HuH-7 (cell line): ENCODE results near the gene MDM1.

Experiments
- DNase-seq: peaks from one replicate; pipeline ENCODE4 v3.0.0; 2011; ENCODE audit warnings: low spot score

Gene MDM1

DNA sequence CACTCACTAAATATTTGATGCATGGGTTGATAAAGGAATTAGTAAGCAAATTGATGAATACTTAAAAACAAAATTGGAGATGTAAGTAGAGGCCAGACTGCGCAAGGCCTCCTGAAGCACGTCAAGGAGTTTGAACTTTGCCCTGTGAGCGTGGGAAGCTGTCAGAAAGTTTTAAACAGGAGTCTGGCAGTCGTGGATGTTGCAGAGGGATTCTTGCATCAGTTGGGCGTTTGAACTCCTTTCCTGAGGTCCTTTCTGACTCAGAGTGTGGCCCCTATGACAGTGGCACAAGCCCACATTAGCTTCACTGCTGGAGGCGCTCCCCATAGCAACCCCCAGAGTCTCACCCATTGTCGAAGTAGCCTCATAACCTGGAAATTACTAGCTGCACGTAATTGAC is 60.8 kb downstream of the MDM1 start:
- no peak for DNase-seq

- DNase-seq: no peak
Measured at GRCh38 chr12:68270358-68270757, 61.8 kb downstream of the MDM1 start.

DNA sequence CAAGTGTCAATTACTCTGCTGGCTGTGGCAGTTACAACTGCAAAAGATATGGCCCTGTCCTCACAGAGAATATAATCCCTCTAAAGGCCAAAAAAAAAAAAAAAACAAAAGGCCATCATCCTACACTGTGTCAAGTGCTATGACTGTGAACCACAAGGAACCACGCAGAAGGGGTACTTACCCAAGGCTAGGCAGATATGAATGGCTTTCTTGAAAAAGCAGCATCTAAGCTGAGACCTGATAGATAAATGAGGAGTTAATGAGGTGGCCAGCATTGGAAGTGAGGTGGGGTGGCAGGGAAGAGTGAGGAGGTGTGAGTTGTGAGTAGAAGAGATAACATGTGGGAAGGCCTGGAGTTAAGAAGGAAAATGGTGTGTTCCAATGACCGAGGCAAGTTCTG is 62.4 kb downstream of the MDM1 start:
- DNase-seq: no peak

- DNase-seq: no peak
Measured at GRCh38 chr12:68268967-68269366, 63.2 kb downstream of the MDM1 start.

DNA sequence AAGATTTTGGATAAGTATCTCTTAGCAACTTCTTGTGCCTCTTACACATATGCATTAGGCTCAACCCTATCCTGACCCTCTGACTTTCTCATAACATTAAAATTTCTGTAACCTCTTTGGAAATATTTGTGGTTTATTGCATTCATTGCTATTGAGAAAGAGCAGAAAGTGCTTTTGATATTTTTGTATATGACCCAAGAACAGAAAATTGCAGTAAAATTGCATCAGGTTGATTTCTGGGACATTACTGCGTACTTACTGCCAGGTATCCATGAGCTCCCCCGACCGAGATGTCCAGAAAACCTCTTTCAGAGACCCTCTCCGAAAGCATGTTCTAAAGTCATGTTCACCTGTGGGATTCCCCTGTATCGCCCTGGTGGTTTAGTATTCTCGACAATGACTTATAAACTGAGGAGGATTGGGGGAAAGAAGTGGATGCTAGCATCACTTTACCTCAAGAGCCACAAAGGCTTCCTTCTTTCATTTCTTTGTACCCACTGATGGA is 64.2 kb downstream of the MDM1 start:
- no peak for DNase-seq

DNA sequence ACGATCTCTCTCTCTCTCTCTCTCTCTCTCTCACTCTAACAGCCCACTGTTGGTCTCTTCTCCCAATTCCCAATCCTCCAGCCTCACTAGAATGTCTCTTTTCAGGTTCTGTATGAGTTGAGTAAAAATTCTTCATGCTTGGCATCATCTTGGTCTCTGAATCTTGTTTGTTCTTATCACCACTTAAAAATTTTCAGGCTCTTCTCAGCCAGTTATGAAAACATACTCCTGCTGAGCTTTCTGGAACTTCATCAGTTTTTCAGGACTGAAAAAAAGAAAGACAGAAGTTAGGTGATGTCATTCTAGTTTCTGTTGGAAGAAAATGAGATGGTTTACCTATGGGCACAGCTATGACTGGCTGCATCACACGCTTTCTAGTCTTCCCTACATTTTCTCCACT is 67.3 kb downstream of the MDM1 start:
- DNase-seq: no peak

DNA sequence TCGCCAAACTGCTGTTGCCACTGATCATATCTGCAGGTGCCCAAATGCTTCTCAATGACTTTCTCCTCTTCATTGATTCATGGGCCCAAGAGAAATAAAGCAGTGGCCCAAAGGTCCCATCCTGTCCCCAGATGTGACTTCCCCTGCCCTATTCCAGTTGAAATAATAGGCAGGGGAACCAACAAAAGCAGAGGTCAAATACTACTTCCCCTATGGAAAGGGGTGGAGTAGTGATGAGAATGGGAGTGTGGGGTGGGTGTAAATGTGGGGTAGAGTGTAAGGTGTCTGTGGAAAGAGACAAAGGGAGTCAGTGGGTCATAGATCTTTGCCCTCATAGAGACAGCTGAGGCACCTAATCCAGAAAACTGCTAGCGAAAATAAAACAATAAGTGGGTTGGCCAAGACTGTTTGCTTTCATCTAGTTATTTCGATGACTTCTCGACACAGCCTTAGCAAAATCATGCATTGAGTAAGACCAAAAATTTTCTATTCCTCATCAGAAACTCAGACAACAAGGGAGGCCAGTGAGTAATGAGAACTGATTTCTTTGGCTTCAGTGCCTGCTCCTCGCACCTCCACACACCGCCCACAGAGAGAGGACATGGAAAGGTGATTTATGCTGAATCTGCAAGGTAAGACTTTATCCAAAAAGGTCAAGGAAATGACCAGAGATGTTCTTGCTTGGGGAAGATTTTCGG is 67.9 kb downstream of the MDM1 start:
- no peak for DNase-seq

- DNase-seq: no peak
Measured at GRCh38 chr12:68263366-68263765, 68.8 kb downstream of the MDM1 start.

DNA sequence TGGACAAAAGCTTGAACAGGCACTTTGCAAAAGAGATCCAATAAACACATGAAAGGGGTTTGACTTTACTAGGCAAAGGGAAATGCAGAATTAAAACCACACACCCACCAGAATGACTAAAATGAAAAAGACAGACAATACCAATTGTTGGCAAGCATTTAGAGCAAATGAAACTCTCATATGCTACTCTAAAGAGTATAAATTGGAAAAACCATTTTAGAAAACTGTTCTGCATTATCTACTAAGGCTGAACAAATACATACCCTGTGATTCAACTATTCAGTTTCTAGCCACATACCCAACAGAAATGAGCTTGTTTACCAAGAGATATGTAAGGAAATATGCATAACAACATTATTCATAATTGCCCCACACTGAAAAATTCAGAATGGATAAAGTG is 70.3 kb downstream of the MDM1 start:
- DNase-seq: no peak

DNA sequence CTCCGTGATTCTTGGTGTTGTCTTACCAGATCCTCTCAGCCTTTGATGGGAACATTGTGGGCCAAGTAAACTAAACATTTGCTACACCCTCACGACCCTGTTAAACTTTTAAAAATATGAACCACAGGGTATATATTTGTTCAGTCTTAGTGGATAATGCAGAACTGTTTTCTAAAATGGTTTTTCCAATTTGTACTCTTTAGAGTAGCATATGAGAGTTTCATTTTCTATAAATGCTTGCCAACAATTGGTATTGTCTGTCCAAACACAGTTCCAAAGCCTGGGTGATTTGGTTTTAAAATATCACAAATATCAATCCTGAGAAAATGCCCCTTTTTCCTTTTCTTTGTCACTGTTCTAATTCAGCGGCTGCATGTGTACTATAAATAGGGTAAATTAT is 72.0 kb downstream of the MDM1 start:
- DNase-seq: no peak

DNA sequence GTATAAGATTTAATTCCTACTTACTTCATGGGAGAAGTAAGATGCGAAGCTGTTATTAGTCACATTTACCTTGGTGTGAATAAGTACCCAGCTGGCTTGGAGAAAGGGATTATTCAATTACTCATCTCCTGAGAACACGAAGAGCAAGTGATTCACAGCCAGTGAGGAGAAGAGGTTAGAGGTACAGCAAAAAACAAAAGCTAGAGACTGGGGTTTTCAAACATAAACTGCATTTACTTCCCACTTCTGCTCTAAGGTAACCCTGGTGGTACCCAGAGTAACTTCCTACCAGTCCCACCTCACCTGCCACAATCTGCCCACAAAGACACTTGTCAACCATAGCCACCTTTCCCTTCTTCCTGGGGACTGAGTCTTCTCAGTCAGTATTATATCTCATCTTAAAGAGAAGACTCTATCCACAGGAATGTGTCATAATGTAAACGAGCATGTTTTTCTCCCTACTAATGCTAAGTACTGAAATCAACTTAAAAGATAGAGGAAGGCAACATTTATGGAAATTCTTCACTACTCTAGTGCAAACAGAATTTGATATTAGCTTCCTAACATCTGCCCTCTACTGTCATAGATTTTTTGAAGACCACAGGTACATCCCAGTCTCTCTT is 72.7 kb downstream of the MDM1 start:
- DNase-seq: no peak

DNA sequence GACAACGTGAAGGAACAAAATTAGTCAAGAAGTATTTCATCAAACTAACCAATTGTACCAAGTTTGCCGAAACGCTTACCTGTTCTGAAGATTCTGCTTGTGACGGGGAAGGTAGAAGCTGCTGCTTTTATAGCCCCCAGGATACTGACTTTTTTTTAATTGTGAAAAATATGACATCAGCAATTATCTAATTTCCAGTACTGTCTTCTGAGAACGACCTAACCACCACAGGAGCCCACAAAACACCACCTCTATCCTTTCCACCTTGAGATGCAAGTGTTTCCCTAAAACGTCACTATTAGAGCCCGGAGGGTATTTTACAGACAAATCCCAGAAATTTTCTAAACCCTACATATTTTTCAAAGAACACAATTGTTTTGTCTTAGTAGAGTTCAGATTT is 78.7 kb downstream of the MDM1 start, which contains the start of gene IL22:
TSS of gene IL22 (minus strand) at position 101 of the 400 bp plus-strand sequence. CDS start 156 bp downstream, outside the sequence.
- DNase-seq: no peak

DNA sequence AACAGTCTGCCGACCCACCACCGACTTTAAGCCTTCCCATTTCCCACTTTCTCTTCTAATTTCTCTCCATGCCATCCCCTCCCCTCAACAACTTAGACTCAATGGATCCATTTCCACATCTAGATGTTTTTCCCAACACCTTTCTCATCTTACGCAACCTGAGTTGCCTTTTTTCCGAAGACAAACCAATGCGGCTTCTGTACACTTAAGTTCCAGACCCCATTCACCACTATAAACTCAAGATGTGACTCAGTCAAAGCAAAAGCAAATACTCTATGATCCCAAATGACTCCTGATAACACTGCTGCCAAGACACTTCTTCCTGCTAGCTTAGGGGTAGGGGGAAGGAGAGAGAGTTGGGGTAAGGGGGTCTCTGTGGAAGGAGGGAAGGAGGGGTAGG is 80.1 kb downstream of the MDM1 start:
- DNase-seq: no peak

GRCh38 chr12:68250454-68250853 is 81.7 kb downstream of the MDM1 start:
- no peak for DNase-seq

DNA sequence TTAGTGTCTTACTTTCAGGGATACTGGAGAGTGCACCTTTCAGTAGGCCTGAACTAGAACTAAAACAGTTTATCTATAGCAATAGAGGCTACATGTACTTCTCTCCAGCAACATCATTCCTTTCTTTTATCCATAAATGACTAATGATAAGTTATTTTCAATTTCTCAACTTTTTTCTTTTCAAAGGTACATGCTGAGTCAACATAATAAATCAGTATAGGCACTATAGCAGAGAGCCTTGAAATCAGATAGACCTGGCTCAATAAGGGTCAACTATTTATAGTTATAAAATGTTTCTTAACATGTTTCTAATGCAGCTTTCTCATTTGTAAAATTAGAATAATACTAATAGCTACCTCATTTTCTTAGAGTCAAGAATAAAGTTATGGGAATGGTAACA is 84.4 kb downstream of the MDM1 start:
- no peak for DNase-seq

DNA sequence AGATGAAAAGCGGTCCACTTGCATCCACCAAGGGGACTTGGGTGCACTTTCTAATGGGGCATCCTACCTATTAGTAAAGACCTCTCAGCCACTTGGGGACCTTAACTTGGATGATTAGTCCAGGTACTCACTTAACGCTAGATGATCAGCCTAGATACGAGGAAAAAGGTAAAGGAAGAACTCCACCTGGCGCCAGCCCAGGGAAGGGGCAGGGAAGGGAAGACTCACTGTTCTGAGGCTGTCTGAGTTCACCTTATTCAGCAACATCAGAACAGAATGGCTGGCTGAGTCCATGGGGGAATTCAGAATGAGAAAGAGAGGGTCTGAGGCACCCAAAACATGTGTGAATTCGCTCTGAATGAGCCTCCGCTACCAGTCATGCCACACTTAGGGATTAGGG is 85.8 kb downstream of the MDM1 start:
- DNase-seq: no peak

DNA sequence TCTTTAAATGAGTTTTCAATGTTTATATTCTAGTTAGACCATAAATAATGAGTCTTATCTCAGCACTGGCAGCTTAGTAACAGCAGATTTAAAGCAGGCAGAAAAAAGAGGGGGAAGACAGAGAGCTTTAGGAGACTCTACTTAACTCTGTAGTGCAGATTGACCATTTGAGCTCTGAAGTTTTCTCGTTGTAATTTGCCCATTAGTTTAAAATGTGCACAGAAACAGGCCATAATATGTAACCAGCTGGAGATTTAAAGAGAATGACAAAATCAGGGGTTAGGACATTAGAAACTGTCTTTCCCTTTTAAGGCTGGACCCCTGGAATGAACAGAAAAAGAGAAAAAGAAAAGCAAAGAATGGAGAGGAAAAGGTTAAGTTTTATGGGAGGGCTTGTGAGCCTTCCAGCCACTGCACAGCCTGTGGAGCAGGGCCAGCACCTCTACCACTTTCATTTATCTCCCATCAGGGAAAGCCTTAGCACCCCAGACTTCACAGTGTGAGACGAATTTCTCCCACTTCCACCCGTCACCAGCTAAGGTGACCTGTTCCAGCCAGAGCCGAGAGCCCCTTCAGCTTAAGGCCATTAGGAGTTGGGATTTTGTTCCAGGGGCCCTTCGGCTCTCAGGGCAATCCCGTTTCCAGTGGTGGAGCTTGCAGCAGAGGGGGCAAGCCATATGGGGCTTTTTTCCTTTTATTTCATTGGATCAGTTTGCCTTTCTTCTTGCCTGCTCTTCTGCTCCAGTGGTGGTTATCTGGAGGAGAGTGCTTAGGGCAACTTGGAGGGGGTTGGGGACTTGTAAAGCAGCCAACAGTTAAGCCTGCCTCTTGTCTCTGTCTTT is 86.8 kb downstream of the MDM1 start:
- no peak for DNase-seq
